ENCODE measurements around the gene RBMS1.

GRCh38 chr2:160406591-160407392 lies 86.8 kb downstream of the RBMS1 start:
- TF ChIP-seq EZH2 (IDR thresholded peaks at IDR 0.05; ENCODE audit: borderline replicate concordance, low read length) (no peak), CTCF (conservative IDR thresholded peaks at IDR 0.05 in 1 of 2, IDR thresholded peaks at IDR 0.05 in 1 of 2; ENCODE audit: extremely low read depth in 1 of 2, insufficient read depth in 1 of 2, low read depth in 1 of 2, low read length in 2 of 2) (no peak)
